SHP77 treated with DMSO at 0.1 percent for 48 hours (cell line): ENCODE measurements around the gene BMPR2.
"Not testable (repeated sequence)": the region's sequence is repeated elsewhere in the genome, so short reads cannot be mapped to it uniquely, and the experiment has no call there.

ENCODE experiments used
- DNase-seq: peaks from one replicate; lab custom pipeline; 2025; lab: John Stamatoyannopoulos, UW

The BMPR2 gene

DNA sequence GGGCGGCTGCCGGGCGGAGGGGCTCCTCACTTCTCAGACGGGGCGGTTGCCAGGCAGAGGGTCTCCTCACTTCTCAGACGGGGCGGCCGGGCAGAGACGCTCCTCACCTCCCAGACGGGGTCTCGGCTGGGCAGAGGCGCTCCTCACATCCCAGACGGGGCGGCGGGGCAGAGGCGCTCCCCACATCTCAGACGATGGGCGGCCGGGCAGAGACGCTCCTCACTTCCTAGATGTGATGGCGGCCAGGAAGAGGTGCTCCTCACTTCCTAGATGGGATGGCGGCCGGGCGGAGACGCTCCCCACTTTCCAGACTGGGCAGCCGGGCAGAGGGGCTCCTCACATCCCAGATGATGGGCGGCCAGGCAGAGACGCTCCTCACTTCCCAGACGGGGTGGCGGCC, 159.2 kb downstream of the BMPR2 start:
- DNase-seq = not testable (repeated sequence)

DNA sequence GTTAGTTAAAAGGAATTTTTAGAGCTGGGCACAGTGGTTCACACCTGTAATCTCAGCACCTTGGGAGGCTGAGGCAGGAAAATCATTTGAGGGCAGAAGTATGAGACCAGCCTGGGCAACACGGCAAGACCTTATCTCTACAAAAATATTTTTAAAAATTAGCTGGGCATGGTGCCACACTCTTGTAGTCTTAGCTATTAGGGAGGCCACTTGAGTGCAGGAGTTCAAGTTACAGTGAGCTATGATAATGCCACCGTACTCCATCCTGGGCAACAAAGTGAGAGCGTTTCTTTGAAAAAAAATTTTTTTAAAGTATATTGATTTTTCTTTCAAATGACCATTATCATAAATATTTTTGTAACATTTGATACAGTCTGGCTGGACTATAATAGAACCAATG, 165.0 kb downstream of the BMPR2 start:
- DNase-seq = no peak

DNA sequence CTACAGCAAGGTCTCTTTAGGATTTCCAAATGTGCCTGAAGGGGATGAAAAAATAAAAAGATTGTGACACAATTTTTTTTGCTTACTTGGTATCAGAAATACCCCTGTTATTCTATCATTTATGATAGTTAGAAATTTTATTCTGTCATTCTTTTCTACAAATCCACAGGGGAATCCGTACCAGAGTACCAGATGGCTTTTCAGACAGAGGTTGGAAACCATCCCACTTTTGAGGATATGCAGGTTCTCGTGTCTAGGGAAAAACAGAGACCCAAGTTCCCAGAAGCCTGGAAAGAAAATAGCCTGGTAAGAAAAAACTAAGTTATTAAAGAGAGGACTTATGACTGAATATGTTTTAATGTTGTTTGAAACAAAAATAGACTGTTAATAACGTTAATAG, 166.0 kb downstream of the BMPR2 start:
- DNase-seq = no peak

DNA sequence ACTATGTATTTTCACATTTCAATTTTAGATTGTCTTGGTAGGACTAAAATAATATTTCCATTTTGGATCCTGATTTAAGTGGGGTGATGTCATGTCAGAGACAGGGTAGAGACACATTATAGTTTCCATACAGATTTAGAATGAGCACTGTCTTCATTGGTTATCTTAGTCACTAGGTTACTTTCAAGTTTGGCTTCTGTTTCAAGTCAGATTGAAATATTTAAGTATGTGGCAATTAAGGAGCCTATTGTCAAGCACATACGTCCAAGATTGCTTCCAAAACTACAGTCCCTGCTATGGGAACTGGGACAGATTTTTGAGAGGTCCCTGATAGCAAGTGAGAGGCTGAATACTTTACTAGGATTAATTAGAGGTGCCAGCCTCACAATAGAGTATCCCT, 169.4 kb downstream of the BMPR2 start:
- no peak for DNase-seq

DNA sequence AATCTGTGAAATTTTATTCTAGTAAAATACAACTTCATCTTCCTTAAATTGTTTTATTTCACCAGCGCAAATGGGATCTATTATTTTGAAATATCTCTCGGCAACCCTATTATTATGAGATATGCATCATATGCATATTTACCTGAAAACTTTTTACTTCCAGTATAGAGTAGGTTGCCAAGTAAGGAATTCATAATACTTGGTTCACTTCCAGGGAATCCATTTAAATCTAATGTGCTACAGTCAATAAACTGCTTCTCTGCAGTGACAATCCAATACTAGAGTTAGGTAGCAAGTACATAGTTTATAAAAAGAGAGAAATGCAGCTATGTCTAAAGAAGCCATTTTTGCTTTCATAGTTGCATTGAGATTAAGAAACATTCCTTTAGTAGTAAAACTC, 169.8 kb downstream of the BMPR2 start:
- DNase-seq = no peak

DNA sequence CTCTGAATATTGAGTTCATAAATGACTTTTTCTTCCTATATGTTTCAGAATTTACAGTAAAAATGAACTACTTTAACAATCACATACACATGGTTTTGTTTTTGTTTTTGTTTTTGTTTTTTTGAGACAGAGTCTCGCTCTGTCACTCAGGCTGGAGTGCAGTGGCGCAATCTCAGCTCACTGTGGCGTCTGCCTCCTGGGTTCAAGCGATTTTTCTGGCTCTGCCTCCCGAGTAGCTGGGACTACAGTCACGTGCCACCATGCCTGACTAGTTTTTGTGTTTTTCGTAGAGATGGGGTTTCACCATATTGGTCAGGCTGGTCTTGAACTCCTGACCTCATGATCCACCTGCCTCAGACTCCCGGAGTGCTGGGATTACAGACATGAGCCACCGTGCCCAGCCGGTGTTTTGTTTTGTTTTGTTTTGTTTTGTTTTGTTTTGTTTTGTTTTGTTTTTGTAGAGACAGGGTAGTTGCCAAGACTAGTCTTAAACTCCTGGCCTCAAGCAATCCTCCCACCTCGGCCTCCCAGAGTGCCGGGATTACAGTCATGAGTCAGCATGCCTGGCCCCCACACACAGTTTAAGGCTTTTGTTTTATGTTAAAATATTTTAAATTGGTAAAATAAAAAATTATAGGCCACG, 170.5 kb downstream of the BMPR2 start:
- DNase-seq = not testable (repeated sequence)

DNA sequence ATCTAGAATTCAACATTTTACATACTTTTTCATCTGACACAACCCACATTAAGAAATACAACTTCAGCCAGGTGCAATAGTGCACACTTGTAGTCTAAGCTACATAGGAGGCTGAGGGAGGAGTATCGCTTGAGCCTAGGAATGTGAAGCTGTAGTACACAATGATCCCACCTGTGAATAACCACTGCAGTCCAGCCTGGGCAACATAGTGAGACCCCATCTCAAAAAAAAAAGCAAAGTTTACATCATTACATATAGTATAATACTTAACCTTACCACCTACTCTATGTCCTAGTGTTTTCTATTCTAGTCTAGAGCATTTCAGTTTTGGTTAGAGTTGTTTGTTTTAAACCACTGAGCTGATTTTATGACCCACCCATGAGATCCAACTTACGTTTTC, 172.1 kb downstream of the BMPR2 start:
- DNase-seq = no peak

DNA sequence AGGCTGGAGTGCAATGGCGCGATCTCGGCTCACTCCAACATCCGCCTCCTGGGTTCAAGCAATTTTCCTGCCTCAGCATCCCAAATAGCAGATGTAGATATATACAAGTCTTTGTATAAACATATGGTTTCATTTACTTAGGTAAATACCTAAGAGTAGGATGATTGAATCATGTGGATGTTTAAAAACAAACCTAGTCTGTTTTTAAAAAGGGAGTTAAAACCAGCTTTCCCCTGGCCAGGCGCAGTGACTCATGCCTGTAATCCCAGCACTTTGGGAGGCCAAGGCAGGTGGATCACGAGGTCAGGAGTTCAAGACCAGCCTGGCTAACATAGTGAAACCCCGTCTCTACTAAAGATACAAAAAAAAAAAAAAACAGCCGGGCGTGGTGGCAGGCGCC, 174.9 kb downstream of the BMPR2 start:
- DNase-seq = not testable (repeated sequence)

DNA sequence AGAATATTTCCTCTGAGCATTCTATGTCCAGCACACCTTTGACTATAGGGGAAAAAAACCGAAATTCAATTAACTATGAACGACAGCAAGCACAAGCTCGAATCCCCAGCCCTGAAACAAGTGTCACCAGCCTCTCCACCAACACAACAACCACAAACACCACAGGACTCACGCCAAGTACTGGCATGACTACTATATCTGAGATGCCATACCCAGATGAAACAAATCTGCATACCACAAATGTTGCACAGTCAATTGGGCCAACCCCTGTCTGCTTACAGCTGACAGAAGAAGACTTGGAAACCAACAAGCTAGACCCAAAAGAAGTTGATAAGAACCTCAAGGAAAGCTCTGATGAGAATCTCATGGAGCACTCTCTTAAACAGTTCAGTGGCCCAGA, 179.2 kb downstream of the BMPR2 start:
- no peak for DNase-seq

DNA sequence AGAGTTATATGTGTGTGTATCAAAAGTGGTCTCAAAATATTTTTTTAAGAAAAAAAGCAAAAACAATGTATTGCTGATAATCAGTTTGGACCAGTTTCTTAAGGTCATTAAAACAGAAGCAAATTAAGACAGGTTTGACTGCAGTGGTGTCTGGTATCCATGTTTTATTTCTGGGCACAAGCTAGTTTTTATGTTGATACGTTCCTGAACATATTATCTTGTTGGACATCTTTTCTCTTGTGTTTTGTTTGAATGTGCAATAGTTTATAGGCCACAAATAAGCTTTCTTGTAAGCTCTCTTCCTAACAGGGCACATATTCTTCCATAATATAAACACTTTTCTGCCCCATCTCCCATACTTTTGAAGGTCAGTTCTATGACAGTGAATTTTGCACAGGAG, 184.1 kb downstream of the BMPR2 start:
- DNase-seq = no peak

DNA sequence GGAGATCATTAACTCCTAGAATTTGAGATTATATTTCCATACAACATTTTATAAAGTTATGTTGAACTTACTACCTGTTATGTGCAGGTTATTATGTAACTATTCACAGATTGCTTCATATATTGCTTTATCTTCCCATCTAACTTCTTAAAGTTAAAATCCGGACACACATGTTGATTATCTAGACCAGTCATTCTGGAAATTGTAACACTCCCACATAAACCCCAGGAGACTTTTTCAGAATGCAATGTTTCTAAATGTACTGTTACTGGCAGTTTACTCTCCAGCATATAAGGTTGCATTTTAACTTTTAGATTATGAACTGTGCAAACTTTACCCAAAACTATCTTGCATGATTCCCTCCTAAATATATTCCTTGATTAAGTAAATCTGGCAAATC, 188.1 kb downstream of the BMPR2 start:
- no peak for DNase-seq

DNA sequence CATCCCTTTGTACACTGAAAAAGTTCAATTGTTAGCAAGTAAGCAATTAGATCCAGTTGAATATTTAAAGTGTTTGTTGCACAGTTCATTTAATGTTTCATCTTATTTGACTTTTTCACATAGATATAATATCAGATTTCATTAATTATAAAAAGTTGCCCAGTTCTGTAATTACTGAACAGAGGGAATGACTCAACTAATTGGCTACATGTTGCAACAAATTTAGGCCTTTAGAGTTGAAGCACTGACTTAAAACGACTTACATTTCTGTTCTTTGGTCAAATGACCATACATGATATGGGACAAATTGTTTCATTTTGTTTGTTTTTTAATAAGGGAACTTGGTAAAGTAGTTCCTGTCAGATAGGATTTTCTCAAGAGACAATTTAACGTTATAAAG, 190.2 kb downstream of the BMPR2 start:
- DNase-seq = no peak

DNA sequence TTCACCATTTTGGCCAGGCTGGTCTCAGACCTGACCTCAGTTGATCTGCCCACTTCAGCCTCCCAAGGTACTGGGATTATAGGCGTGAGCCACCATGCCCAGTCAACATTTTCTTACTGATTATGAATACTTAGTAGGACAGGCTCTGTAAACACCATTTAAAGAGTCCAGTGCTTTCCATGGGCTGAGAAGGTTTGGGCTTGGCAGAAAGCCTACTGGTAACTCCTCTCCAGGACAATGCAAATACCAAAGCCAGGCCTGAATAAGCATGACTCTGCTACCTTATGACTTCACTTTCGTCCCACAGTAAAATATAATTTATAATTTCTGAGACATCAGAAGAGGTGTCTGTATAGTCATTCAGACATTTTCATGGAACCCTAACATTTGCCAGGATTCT, 198.4 kb downstream of the BMPR2 start:
- DNase-seq = no peak

DNA sequence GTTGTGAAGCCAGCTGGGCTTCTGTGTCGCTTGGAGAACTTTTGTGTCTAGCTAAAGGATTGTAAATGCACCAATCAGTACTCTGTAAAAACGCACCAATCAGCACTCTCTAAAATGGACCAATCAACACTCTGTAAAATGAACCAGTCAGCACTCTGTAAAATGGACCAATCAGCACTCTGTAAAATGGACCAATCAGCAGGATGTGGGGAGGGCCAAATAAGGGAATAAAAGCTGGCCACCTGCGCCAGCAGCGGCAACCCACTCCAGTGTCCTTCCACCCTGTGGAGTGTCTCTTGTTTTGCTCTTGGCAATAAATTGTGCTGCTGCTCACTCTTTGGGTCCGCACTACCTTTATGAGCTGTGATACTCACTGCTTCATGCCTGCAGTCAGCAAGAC, 199.1 kb downstream of the BMPR2 start:
- DNase-seq = not testable (repeated sequence)

DNA sequence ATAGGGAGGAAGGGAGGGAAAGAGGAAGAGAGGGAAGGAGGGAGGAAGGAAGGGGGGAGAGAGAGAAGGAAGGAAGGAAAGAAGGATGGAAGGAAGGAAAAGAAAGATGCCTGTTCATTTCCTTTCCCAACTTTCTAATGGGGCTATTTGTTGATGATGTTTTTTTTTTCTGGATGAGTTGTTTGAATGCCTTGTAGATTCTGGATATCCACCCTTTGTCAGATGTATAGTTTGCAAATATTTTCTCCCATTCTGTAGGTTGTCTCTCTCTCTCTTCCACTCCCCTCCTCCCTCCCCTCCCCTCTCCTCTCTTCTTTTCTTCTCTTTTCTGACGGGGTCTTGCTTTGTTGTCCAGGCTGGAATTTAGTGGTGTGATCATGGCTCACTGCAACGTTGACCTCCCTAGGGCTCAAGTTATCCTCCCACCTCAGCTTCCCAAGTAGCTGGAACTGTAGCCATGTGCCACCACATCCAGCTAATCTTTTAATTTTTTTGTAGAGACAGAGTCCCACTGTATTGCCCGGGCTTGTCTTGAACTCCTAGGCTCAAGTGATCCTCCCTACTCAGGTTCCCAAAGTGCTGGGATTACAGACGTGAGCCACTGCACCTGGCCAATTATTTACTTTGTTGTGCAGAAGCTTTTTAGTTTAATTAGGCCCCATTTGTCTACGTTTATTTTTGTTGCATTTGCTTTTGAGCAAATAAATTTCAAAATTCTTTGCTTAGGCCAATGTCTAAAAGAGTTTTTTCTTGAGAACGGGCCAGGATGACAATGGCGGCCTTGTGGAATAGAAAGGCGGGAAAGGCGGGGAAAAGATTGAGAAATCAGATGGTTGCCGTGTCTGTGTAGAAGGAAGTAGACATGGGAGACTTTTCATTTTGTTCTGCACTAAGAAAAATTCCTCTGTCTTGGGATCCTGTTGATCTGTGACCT, 201.4 kb downstream of the BMPR2 start:
- peak; percentile 29 for DNase-seq

DNA sequence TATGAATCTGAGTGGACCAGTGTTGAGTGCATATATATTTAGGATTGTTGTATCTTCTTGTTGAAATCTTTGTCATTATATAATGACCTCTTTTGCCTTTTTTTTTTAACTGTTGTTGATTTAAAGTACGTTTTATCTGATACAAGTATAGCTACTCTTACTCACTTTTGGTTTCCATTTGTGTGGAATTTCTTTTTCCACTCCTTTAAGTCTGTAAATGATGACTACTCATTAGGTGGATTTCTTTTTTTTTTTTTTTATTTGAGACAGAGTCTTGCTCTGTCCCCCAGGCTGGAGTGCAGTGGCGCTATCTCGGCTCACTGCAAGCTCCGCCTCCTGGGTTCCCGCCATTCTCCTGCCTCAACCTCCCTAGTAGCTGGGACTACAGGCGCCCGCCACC, 206.7 kb downstream of the BMPR2 start:
- not testable (repeated sequence) for DNase-seq

DNA sequence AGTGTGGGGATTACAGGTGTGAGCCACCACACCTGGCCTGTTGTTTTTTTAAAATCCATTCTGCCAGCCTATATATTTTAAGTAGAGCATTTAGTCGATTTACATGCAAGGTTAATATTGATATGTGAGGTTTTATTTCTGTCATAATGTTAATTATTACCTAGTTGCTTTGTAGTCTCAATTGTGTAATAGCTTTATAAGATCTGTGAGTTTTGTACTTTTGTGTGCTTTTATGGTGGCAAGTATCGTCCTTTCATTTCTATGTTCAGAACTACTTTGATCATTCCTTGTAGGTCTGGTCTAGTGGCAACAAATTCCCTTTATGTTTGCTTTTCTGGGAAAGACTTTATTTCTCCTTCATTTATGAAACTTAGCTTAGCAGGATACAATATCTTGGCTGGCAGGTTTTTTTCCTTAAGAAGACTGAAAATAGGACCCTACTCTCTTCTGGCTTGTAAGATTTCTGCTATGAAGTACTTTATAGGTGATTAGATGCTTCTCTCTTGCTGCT, 207.6 kb downstream of the BMPR2 start:
- DNase-seq = no peak

DNA sequence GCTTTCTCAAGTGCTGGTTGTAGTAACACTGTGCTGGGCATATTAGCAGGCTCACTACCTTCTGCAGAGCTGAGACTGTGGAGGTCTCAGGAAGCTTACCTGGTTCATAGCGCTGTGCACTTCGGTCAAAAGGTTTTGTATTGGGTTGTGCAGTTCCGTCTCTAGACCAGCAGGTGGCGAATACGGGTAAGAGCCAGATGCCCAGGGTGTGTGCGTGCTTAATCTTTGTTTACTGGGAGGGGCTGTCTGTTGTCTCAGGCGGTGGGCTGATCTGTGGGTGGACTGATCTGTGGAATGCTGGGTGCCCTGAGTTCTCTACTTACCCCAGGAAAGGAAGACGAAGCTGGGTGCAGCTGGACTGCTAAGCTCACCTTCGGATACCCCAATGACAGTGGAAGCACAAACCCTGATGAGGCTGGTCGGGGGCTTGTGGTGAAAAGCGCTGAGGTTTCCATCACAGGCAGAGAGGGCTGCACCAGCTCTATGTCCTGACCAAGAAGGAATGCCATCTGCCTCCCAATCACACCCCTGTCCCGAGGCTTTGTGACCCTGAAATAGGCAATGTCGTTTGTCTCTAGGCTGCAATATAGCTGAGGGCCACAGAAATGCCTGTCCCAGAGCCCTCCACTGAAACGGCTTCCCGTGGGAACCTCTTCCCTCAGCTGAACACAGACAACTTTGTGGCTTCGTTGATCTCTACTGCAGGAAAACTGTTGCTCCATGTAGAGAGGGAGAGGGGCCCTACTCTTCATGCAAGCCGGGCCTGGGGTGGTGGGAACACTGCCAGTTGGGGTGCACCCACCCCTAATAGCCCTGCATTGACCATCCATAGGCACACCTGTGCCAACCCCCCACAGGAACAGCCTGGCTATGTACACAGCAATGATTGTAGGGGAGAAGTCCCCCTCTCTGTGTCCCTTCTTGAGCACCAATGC, 212.8 kb downstream of the BMPR2 start:
- peak; percentile 73 for DNase-seq

DNA sequence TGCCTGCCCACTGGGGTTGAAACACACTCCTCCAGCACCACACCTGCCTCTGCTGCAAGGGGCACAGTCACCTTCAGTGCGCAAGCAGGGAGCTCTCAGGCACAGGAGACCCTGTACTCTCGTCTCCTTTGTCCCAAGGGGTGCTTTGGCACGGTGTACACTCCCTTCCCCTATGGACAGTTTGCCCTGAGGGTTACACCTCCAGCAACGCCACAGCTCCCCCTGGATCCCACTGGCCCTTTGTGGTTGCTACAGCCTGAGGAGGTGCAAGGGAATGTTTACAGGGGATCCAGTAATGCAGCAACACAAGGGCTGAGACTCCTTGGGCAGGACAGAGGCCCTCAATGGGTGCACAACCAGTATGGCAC, 213.4 kb downstream of the BMPR2 start:
- DNase-seq = no peak

DNA sequence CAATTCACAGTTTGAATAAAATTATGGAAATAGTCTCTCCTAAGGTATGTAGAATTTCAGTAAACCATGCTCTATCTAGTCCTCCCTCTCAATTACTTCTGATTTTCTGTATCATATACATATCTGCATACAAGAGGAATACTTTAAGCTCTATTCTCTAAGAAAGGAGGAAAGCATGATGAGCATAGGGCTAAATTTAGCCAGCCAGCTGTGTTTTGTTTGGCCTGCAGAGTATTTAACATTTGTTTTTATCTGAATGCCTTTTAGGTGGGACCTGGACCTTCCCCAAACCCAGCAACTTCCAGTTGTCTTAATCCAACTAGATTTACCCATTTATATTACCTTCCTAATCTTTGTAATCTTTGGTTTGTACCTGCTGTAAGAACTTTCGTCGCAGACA, 216.4 kb downstream of the BMPR2 start:
- no peak for DNase-seq

DNA sequence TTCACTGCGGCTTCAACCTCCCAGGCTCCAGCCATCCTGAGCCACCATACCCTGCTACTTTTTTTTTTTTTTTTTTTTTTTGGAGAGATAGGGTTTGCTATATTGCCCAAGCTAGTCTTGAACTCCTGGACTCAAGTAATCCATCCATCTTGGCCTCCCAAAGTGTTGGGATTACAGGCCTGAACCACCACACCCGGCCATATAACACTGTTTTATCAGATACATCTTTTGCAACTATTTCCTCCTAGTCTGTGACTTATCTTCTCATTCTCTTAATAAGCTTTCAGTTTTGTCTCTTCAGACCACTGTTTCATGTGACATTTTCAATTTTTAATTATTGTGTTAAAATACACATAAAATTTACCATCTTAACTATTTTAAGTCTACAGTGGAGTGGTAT, 223.0 kb downstream of the BMPR2 start:
- no peak for DNase-seq

DNA sequence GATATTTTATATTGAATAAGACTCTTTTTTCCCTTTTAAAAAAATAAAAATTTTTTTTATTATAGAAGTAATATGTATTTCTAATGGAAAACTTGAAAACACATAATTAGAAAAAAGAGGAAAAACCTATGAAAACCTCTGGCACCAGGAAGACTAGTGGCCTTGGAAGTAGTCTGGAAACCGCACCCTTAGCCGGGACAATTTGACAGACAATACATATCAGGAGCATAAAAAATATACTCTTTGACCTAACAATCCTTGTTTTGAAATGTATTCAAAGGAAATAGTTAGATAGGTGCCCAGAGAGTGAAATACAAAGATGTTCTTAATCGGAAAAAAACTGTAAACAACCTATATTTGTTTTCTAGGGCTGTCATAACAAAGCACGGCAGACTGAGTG, 223.8 kb downstream of the BMPR2 start:
- DNase-seq = no peak
